Frontal cortex (tissue), 4 donors: Measurements from ENCODE around the gene HPF1. TPM values are rescaled to one million over a fixed set of nuclear protein-coding genes. Genes with fewer than 3 reads are reported as not detected.
"Not testable (repeated sequence)": the region's sequence is repeated elsewhere in the genome, so short reads cannot be mapped to it uniquely, and the experiment has no call there.

Experiments
- DNase-seq, 2 donors: peaks; one replicate each; pipeline ENCODE4 v3.0.0; 2012; ENCODE audit warnings: low spot score in 2 of 2
- FAIRE-seq: peaks from 2 replicates; lab custom pipeline; 2012; peaks lifted over from hg19 to GRCh38; lab: Jason Lieb, UNC
- total RNA-seq: library from RNA; depleted of rRNA; stranded (reverse); fragments of >200 nt; gene quantifications from one replicate; pipeline ENCODE4 v1.2.3, GENCODE V29; 2014
- donor health status: control.
- donor health status: control.
- donor health status: control.

Gene HPF1
- total RNA-seq, result 33.8 TPM

DNA sequence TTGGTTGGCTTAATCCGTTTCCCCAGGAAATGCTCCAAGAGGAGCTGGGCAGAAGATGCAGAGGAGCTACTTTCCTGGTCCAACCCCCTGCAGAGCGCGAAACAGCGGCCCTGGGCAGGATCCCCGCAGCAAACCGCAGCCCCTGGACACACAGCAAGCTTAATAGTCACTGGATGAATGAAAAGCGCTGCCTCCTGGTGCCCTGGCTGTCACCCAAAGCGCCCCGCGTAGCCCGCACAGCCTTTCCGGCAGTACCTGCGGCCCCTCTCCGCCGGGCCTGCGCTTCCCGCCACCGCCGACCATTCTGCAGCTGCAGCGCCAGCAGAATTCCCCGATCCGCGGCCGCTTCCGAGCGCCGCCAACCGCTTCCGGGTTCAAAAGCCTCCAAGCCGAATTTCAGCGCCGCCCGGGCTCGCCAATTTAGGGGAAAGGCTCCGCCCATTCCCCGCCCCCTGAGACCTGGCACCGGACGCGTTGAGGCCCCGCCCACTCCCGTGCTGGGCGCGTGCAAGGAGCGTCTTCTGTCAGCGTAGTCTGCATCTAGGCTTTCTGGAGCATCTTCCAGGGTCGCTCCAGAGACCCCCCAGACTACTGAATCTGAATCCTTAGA lies at the start of gene HPF1:
Gene HPF1 (minus strand): TSS at position 370 of the 610 bp plus-strand sequence. CDS start 67 bp downstream, at position 303.
- FAIRE-seq (no peak), DNase-seq (peak; percentile 79 to 91)

DNA sequence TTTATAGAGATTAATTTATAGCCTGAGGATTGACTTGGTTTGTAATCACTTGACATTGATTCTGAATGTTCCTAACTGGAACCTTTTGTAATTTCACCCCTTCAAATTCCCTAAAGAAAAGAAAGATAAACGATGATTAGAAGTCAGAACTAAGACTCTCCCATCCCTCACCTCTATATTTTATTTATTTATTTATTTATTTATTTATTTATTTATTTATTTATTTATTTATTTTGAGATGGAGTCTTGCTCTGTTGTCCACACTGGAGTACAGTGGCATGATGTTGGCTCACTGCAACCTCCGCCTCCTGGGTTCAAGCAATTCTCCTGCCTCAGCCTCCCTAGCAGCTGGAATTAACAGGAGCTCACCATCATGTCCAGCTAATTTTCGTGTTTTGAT lies 49.0 kb upstream of the HPF1 start:
- not testable (repeated sequence) for DNase-seq, FAIRE-seq

DNA sequence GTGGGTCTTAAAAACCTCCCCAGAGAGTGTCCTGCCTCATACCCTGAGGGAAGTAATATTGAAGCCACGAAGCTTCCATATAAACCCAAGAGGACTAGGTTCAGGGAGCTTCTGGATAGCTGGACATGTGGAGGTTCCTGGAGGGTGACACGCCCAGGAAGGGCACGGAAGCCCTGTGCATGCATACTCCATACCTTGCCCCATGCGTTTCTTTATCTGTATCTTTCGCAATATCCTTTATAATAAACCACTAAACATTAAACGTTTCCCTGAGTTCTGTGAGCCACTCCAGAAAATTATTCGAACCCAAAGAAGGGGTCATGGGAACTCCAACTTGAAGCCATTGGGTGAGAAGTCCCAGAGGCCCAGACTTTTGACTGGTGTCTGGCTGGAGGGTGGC lies 45.7 kb upstream of the HPF1 start:
- DNase-seq, result no peak

DNA sequence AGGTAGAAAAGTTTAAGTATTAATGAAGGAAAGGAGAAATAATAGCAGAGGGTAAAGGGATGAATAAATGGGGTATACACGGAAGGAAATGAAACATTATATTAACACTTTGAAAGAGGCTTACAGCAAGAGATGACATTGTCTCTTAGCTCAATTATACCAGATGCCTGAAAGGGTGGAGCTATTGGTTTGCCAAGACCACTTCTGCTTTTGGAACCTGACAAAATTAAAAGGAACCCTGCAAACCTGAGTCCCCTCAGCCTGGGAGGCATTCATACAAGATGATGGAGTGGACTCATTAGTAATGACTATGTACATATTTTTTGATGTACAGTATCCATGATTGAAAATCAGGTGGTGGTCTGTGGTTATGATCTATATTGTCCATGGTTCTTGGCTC lies 45.1 kb upstream of the HPF1 start:
- no peak for FAIRE-seq
- no peak for DNase-seq

More for the DNA sequence above, 45.7 kb upstream of the HPF1 start:
- no peak for FAIRE-seq

DNA sequence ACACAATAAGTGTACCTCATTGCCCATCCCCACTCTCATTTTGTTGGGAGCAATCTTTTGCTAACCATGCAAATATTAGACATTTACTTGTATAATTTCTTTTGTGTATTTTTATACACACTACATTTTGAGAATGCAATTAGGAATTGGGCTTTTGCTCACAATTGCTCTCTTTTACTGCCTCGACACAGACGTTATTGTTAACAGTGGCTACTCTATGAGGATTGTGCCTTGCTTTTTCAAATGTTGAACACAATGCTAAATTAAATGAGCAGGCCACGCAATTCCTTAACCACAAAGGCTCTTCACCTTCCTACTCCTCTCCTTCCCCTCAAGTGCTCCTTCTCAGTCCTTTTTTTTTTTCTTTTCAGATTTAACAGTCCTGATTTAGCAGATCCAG lies 42.8 kb upstream of the HPF1 start:
- FAIRE-seq, result no peak

DNA sequence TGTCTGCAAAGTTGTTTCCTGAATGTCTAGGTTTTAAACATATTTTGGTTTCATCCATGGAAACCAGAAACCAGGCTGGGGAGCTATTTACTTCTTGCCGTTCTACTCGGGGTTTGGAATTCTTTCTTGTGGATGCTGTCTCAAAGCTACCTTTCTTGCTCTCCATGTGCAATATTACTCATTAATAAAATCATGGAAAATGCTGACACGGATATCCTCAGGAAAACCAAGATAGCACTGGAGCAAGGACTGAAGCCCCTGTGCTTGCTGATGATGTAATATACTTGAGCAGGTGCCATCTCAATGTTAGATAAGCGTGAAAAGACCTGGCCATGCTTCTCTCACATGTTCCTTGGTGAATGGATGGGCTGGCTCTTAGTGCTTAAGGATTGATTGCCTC lies 41.5 kb upstream of the HPF1 start:
- FAIRE-seq, result no peak
- DNase-seq, result no peak

More for the DNA sequence above, 42.8 kb upstream of the HPF1 start:
- DNase-seq, result no peak

DNA sequence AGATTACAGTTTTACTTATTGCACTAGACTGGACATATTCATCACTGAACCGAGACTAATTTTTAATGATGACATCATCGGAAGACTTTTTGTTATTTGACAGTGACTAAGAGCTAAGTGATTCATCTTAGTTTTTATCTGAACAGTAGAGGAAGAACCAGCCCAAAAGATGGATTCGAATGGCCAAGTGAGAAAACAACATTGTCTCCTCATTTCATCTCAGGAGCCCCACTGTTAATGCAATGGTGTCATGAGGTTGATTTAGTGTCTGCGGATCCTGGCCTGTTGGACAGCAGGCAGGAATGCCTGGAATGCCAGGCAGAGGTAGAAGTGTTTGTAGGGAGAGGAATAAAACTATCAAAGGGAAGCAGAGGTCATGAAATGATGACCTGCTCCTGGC lies 37.8 kb upstream of the HPF1 start:
- FAIRE-seq (no peak), DNase-seq (no peak)

DNA sequence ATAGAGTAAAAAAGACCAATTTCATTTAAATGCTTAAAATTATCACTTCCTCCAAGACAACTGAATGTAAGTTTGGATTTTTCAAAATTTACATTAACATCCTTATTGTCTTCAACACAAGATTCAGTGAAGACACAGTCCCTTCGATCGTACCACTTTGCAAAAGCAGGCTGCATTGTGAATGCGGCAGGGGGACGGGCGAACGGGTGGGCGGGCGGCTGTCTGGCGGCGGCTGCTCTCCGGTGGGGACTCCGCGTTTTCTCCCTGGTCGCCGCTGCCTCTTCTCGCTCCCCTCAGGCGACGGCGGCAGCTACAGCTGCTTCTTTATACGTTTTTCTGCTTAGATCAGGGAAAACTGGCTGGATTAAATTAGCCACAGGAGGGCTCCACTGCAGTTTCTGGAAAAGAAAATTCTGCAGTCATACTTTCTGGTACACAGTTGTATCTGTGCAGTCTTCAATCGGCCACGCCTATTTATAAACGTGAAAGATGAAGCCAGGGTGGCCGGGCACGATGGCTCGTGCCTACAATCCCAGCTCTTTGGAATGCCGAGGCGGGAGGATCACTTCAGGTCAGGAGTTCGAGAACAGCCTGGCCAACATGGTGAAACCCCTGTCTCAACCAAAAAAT lies 33.9 kb upstream of the HPF1 start:
- DNase-seq (peak in 1 of 2 donors; percentile 36), FAIRE-seq (no peak)

DNA sequence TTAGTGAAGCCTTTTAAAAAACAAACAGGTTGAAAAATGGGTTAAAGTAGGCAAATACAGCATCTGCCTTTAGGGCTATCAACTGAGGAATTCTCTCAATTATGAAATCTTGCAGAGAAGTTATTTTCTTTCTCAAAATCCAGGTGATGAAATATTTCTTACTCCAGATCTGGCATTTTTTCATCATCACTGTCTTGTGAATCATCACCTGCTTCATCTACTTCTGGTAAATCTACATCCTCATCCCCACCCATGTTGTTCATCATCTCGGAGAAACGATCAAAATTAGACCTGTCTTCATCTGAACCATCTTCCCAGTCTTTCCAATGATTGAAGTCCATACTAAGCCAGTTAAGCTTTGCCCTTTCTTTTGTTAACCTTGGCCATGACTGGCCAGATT lies 33.3 kb upstream of the HPF1 start:
- FAIRE-seq (no peak), DNase-seq (no peak)

DNA sequence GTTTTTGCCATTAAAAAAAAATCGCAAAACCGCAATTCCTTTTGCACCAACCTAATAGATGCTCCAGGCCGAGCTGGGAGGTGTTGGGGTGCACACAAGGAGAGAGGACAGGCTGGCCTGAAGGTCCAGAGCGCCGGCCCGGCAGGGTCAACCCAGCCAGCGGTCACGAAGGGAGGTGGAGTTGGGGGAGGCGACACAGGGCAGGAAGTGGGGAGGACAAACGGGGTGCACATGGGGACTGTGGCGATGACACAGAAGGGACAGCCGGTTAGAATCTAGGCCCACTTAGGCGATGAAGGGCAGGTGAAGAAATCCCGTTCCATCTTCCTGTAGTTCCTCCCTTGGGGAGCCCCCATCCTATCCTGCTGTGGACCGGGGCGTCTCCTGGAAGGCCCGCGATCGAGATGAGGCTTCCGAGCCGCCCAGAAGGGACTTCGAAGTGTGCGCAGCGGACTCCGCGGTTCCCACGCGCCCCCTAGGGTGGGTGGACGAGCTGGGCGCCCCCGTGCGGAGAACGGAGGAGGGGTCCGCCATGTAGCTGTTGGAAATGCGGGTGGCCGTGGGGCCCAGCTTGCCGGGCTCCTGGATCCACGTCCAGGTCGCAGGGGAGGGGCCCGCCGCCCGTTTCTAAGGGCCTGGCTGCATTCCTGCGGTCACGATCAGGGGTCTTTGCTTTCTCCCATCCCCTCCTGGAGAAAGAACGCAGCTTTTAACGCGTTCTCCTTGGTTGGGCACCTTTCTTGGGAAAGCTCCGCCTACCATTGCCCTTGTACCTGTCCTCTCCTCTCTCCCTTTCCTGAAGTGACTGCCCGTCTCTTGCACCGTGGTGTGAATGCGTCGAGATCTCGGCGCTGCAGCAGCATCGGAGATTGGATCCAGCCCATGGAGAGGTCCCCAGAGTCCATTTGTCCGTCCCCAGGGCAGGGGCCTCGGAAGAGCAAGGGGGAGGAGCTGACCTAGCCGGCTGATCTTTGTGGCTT lies 17.0 kb upstream of the HPF1 start:
- DNase-seq (peak in 1 of 2 donors; percentile 16), FAIRE-seq (no peak)

DNA sequence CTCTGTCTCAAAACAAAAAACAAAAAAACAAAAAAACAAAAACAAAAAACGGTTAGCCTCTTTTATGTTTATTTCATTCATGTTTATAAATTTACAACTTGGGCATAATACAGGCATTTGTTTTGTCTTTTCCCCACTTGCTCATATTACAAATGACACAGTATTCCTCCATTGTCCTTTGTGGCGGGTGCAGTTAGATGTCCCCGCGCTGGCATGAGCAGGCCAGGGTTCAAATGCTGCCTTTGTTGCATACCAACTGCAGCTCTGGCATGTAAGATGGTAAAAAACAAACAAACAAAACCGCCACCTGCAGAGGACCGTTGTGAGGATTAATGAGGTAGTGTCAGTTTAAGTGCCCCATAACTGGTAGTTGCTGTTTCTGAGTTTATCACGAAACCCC lies 16.1 kb upstream of the HPF1 start:
- DNase-seq (no peak), FAIRE-seq (no peak)

DNA sequence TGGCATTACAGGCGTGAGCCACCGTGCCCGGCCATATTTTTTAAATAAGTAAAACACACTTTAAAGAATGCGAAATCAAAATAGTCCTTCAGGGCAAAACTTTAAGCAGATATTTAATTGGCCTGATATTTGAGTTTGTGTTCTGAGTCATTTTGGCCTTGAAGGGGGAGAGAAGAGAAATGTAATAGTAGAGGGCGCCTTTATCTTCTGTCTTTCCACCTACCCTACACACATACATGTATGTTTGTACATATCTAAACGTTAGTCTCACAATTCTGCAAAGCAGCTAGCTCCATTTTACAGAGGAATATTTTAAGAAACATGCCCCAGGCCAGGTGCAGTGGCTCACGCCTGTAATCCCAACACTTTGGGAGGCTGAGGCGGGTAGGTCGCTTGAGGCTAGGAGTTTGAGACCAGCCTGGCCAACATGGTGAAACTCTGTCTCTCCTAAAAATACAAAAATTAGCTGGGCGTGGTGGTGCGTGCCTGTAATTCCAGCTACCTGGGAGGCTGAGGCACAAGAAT lies 13.9 kb upstream of the HPF1 start:
- DNase-seq, FAIRE-seq: not testable (repeated sequence)

DNA sequence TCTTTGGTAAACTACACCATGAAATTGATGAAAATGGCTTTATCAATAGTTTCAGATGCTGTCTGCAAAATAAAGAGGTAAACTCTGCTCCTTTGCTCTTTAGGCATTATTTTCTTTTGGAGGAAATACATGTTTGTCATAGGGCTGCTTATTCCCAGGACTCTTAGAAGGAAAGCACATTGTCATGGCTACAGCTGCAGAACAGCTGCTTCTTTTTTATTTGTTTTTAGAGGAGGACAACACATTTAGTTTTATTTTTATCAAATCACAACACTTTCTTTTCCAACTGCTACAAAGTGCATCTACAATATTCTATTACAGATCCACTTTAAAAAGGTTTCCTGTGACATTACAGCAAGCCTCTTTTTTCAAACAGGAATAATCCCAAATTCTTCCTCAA lies 12.7 kb upstream of the HPF1 start:
- FAIRE-seq (no peak), DNase-seq (no peak)

DNA sequence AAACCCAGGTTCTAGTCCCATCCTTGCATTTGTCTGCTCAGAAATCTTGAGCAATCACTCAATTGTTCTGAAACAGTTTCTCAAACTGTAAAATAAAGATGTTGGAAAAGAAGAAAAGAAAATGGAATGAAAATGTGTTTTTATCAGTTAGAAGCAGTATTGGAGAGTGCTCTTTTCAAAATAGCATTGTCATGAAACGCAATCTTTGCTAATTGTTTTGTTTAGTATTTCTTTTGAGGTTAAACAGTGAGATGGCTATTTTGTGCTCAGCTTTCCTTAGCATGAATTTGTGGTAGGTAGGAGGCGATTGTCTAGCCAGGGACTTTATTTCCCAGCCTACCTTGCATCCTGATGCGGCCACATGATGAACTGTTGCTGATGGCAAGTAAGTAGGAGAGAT lies 10.6 kb upstream of the HPF1 start:
- FAIRE-seq (no peak), DNase-seq (no peak)

DNA sequence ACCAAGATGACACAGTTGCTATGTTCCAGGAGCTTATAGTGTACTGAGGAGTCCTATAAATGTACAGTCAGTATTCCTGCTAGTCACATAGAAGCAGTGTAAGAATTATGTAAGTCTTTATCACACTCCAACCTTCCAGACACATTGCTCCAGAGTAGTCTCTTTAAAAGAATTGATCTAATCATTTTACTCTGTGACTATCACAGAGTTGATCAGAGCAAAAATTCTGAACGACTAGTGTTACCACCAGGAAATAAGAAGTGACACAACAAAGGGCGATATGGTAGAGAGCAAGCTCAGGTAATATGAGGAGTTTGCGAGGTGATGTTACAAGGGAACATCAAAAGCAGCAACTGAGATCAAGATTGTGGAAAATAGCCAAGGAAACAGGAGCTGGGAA lies 9.0 kb upstream of the HPF1 start:
- no peak for DNase-seq
- no peak for FAIRE-seq

DNA sequence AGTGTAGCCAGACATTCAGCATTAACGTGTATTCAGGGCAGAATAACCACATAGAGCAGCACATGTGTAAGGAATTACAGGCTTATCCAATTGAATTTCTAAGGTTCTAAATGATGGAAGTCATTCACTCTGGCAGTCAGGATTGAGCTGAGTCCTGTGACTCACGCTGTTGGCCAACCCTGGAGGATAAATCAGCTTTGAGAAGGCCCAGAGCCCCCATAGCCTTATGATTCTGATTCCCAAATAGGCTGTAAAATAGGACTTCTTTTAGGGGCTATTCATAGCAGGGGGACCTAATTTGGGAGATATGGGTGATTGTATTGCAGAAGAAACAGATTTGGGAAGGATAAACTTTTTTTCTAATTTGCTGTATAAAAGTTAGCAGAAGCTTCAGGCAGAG lies 8.1 kb upstream of the HPF1 start:
- DNase-seq, result no peak
- no peak for FAIRE-seq

DNA sequence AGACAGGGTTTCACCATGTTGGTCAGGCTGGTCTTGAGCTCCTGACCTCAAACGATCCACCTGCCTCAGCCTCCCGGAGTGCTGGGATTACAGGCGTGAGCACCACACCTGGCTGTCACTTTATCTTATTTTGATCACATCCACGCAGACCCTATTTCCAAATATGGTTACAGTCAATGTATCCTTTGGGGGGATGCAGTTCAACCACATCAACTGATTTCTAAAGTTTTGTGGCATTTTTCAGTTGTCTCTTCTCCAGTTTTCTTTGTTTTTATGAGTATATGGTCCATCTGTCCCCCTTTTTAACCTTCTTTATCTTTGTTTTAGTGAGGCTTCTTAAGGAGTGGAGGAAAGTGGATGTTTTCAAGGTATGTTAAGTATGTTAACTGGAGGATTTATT lies 4.1 kb upstream of the HPF1 start:
- FAIRE-seq, result no peak
- no peak for DNase-seq

DNA sequence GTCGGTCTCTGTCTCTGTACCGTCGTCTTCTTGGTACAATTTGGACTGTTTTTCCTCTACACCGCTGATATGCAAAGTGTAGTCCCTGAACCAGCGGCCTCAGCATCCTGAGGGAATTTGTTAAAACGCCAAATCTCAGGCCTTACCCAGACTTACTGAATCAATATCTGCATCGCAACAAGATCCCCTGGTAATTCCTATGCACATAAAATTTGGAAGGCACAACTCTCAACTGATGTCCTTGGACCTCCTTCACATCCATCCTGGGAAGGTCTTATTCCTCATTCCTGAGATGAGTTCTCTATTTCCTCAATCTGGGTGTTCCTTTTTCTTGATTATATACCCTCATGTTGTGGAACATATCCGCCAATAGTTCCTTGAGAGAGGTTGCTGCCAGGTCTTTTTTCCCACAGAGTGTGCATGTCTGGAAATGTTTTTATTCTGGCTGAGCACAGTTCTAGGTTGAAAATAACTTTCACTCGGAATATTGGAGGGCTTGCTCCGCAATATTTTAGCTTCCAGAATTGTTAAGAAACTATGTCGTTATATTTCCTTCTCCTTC lies 738 bp upstream of the HPF1 start:
- DNase-seq (no peak), FAIRE-seq (no peak)

DNA sequence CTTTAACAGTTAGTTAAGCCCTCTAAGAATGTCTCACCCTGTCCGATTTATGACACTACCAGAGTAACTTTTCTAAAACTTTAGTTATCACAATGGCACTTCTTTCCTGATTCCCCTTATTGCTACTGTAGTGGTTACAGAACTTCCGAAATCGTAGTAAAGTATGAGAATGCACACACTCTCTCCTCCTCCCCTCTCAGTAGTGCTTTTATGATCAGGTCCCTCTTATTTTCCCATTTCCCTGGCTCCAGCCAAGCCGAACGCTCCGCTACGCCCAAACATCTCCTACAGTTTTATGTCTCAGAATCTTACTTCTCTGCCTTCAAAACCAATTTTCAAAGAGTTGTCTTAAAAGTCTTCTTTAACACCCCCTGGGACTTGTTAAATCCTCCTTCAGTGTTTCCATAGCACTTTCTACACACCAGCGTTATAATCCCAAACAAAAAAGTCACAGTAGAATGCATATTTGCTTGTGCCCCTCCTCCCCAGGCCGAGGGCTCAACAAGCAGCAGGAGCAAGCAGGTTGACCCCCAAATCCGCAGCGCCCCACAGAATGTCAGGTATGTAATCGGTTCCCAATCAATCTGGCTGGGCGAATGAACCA lies 671 bp downstream of the HPF1 start:
- DNase-seq (no peak), FAIRE-seq (no peak)

DNA sequence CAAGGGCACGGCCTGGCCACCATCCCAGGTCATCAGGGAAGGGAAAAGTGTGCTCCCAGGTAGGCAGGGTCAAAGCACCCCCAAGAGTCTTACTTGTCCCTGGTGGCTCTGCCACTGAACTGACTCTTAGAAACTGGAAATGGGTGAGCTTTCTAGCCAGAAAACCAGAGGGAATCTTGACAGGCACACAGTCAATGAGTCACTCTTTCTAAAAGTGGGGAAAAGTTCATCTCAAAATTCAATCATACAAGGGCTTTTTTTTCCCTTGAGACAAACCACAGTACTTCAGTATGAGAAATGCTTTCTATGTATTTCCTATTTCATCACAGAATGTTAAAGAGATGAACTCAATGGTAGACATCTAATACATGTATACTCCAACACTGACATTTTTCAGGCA lies 12.5 kb downstream of the HPF1 start:
- FAIRE-seq, result no peak
- DNase-seq, result no peak
